Stimulated activated CD8-positive, alpha-beta memory T cell treated with anti-CD3 and anti-CD28 coated beads, Interleukin-12 subunit alpha, Interleukin-12 subunit beta, amount 100 ng/mL, for 24 hours (primary cell): ENCODE results near the gene XRCC2.
"Not testable (repeated sequence)": the region's sequence is repeated elsewhere in the genome, so short reads cannot be mapped to it uniquely, and the experiment has no call there.

Experiments
- DNase-seq: peaks from one replicate; pipeline ENCODE4 v3.0.0-alpha.2; 2020; ENCODE audit errors: extremely low read depth

Gene XRCC2

DNA sequence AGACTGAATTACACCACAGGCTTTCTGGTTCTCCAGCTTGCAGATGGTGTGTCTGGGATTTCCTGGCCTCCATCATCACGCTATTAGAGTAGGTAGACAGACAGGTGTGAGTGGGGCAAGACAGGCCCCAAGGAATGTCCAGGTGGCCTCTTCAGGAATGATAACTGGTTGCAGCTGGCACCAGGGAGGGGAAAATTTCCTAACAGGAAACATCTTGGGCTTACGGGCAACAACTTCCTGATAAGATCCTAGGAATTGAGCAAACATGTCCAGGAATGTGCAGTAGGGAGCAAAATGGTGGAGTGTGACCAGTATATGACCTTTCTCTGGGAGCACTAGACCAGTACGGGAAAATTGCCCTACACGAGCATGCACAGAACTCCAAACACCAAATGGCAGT is 11.3 kb downstream of the XRCC2 start:
- no peak for DNase-seq

DNA sequence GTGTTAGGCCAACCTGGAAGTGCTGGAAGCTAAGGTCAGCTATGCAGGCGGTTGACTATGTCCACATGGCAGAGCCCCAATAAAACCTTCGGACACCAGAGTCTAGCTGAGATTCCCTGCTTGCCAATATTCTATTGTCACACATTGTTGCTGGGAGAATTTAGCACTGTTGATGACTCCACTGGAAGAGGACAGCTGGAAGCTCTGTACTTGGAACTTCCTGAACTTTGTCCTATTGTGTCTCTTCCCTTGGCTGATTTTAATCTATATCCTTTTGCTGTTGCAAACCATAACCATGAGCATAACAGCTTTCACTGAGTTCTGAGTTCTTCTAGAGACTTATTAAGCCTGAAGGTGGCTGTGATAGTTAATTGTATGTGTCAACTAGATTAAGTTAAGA is 12.0 kb downstream of the XRCC2 start:
- no peak for DNase-seq

DNA sequence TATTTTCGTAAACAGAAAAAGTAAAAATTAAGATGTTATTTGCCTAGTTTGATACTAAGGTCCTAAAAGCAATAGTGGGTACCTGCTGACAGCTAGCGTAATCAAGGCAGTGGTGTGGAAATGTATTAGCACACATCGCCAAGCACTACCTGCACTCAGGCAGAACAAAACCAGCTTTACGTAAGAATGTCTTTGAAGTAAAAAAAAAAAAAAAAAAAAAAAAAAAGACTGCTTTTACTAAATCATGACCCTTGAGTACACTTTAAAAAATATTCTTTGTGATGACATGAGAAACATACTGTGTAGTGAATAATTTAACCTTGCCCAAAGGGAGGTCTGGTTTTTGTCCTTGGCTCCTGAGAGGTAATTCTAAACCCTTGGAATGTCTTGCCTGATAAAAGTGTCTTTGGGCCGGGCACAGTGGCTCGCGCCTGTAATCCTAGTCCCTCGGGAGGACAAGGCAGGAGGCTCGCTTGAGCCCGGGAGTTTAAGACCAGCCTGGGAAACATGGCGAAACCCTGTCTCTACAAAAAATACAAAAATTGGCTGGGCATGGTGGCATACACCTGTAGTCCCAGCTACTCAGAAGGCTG is 12.7 kb downstream of the XRCC2 start:
- no peak for DNase-seq

DNA sequence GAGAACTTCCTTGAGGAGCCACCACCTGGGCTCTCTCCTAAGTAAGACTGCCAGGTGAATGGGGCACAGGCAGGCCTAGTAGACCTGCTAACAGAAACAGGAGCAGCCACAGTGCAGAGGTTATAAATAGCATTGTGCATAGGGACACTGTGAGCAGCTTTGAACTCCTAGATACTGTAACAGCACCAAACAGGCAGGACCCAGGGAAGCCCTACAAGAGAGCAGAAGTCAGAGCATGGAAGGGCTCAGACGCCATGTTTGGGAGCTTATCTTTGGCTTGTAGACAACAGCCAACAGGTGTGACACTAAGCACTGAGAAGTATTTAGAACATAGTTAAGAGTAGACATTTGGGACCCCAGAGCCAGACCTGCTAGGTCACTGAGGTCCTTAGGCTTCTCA is 14.5 kb downstream of the XRCC2 start:
- DNase-seq: no peak

DNA sequence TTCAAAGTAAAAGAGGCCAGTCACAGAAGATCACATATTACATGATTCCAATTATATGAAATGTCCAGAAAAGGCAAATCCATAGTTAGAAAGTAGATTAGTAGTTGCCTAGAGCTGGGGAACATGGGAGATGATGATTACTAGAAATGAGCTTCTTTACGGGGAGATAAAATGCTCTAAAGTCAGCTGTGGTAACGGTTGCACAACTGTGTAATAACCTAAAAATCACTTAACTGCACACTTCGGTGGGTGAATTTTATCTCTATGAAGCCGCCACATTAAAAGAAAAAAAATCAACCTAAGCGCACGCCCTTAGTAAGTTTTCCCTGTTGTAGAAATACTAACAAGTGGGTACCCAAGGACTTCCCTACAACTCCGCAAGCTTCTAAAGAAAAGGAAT is 15.9 kb downstream of the XRCC2 start:
- DNase-seq: no peak

DNA sequence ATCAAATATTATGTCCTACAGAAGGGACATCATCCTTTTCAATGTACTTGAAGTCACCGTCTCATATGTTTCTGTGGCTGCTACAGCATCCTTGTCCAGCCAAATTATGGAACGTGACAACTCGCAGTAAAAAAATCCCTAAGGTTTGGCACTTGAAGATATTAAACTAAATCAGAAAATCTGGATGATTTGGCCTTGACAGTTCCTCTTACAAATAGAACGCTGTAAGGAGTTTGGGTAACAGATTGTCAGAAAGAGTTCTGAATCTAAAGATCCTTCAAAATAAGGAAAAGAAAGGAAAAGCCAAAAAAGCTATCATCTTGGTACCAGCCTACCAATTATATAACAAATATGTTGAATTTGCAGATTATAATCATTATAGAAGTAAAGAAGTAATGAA is 21.0 kb downstream of the XRCC2 start:
- no peak for DNase-seq

DNA sequence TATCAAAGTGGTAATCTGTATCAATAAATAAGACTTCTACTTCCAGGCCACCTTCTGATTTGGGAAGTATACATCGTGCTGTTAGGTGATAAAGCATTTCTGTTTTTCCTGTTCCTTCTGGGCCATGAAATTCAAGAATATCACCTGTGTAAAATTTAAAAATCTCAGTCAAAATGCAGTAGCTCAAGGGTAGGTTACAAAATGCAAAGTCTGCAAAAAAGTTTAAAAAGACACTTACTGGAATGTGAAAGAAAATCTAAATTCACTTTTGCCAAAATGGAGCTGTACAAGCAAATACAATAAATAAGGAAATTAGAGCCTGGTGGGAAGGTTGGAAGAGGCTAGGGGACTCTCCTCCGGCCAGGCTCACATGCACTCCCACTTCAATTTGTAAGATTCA is 26.7 kb downstream of the XRCC2 start:
- DNase-seq: no peak

DNA sequence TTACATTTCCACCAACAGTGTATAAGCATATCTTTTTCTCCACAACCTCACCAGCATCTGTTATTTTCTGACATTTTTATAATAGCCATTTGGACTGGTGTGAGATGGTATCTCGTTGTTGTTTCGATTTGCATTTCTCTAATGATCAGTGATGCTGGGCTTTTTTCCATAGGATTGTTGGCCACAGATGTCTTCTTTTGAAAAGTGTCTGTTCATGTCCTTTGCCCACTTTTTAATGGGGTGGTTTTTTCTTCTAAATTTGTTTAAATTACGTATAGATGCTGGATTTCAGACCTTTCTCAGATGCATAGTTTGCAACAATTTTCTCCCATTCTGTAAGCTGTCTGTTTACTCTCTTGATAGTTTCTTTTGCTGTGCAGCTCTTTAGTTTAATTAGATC is 28.9 kb downstream of the XRCC2 start:
- no peak for DNase-seq

DNA sequence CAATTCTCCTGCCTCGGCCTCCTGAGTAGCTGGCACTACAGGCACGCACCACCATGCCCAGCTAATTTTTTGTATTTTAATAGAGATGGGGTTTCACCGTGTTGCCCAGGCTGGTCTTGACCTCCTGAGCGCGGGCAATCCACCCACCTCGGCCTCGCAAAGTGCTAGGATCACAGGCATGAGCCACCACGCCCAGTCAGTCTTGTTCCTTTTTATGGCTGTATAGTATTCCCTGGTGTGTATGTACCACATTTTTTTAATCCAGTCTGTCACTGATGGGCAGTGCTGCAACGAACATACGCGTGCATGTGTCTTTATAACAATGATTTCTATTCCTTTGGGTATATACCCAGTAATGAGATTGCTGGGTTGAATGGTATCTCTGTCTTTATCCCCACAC is 29.4 kb downstream of the XRCC2 start:
- not testable (repeated sequence) for DNase-seq

DNA sequence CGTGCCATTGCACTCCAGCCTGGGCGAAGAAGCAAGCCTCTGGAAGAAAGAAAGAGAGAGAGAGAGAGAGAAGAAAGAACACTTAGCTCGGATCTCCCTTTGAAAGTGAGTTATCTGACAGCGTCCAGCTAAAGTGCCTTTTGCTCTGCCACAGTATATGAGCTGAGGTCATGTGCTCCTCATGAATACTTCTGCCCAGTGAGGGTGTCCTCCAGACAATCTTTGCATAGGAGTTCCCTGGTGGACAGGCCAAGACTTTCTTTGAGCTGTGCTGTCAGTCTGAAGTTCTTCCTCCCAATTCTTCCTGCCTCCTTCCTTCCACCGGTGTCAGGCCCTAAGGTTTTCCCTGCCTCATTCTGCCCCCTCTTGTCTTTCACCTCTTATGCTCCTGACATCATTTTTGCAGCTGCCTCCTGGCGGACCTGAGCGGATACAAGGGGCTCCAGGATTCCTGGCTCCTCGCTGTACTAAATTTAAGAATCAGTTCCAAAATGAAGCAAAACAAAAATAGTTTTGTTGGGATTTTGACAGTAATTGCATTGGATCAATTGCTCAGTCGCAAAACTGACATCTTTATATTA is 31.9 kb downstream of the XRCC2 start:
- no peak for DNase-seq

DNA sequence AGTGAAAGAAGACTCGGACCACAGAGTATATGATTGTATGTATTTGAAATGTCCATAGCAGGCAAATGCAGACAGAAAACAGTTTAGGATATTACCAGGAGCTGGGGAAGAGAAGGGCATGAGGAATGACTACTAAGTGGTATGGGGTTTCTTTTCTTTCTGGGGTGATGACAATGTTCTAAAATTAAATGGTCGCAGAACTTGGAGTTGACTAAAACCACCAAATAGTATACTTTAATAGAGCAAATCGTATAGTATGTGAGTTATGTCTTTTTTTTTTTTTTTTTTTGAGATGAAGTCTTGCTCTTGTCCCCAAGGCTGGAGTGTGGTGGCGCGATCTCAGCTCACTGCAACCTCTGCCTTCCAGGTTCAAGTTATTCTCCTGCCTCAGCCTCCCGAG is 34.6 kb downstream of the XRCC2 start:
- no peak for DNase-seq

DNA sequence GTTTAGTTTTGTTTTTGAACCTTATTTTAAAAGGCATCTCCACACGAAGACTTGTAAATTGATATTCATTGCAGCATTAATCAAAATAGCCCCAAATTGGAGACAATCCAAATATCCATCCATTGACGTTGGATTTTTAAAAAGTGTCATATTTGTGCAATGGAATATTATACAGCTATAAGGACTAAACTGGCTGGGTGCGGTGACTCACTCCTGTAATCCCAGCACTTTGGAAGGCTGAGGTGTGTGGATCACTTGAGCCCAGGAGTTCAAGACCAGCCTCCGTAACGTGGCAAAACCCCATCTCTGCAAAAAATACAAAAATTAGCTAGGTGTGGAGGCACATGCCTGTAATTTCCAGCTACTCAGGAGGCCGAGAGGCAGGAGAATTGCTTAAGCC is 35.1 kb downstream of the XRCC2 start:
- no peak for DNase-seq

DNA sequence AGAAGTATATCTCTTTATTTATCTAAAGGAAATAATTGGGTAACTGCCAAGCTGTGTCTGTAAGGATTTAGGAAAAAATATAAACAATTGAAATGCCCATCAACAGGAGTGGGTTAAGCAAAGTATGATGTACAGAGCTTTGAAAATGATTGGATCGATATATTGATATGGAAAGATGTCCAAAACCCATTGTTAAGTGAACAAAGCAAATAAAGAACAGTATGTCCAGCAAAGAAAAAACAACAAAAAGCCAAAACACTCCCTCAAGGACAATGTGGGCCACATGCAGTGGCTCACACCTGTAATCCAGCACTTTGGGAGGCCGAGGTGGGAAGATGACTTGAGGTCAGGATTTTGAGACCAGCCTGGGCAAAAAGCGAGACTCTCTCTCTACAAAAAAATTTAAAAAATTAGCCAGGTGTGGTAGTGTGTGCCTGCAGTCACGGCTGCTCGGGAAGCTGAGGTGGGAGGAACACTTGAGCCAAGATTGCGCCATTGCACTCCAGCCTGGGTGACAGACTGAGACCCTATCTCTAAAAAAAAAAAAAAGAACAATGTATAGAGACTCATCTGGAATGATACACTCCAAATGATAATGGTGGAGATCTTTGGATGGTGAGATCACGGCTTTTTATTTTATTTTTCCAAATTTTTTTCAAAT is 37.9 kb downstream of the XRCC2 start:
- DNase-seq: no peak

DNA sequence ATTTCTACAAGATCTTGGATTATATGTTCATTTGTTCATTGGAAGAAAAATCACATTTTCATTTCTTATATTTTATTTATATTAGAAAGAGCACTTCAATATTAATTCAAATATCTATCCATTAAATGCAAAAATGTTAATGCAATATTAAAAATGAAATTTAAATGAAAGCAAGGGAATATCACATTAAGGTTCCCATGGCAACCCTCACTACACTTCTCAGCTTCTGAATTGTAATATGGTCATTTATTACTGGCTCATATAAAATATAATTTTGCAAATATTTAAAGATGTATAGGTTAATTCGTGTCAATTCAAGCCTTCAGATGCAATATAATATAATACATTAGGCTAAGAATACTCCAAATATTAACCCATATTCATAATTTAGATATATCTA is 38.8 kb downstream of the XRCC2 start:
- DNase-seq: no peak

DNA sequence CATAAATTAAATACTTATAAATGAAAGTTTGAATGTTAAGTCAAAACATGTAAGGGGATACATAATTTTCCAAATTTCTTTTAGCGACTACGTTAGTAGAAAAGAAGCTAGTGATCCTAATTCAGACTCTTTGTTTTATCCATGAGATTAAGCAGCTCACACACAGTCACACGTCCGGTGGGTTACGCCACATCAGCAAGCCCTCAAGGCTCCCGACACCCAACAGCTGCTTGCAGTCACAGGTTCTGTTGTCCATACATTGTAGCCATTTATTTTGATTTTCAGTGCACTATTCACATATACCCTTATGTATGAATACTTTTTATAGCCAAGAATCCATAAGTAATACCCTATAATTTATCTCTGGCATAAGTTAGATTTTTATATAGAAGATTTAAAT is 39.5 kb downstream of the XRCC2 start:
- no peak for DNase-seq

DNA sequence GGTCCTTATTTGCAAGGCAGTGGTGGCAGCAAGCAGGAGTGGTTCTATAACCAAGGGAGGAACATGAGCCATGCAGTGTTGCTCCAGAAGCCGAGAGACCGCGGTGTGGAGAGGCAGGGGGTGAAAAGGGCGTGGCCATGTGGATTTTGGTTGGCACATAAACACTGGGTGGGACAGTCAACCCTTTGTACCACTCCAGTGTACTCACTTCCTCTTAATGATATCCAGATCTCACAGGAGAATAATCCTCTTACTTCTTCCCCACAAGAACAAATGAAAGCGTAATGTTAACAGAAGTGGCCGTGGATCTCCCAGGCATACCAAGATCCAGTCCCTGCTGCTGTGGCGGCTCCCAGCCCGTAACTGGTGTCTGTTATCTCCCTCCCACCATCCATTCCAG is 42.4 kb downstream of the XRCC2 start:
- no peak for DNase-seq

DNA sequence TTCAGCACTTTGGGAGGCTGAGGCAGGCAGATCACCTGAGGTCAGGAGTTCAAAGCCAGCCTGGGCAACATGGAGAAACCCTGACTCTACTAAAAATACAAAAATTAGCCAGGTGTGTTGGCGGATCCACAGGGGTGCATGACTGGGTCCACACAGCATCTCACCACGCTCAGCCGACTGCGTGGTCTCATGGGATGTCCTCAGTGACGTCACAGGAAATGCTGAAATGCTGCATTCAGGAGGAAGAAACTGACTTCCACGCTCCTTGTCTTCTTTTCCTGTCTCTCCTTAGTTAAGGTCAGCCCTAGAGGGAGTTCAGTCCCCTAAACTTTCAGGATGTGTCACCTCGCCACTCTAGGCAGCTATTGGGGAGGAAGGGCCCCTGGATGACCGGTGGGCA is 42.9 kb downstream of the XRCC2 start:
- DNase-seq: no peak

DNA sequence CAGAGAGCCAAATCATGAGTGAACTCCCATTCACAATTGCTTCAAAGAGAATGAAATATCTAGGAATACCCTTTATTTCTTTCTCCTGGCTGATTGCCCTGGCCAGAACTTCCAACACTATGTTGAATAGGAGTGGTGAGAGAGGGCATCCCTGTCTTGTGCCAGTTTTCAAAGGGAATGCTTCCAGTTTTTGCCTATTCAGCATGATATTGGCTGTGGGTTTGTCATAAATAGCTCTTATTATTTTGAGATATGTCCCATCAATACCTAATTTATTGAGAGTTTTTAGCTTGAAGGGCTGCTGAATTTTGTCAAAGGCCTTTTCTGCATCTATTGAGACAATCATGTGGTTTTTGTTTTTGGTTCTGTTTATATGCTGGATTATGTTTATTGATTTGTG is 47.2 kb downstream of the XRCC2 start:
- DNase-seq: not testable (repeated sequence)

DNA sequence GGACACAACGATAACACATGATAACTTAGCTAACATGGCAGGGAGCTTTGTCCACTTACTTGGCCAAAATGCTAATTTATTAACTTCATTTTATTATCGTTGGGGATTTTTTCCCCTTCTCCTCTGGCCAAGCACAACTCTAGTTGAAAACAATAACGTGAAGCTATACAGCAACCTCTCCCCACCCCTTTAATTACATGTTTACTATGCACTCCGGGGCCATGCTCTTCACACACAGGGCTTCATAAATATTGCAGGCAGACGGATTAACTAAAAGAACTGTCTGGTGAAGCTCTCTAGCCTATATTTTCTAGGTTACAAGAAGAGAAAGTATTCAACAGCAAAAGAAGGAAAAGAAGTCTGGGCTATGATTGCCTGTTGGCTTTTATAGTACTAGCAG is 51.7 kb downstream of the XRCC2 start:
- no peak for DNase-seq

DNA sequence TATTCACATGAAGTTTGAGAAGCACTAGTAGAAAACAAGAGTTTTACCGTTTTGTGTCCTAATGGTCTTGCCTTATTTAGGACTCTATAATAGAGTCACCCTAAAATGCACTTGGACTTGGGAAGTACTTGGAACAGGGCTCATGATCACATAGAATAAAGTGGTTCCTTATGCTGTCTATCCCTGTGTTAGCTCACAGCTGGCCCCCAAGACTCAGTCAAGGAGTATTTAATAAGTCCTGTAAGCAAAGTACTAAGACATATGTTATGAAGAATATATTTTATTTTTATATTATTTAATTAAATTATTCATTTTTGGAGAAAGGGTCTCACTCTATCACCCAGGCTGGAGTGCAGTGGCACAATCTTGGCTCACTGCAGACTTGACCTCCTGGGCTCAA is 54.5 kb downstream of the XRCC2 start:
- DNase-seq: no peak

DNA sequence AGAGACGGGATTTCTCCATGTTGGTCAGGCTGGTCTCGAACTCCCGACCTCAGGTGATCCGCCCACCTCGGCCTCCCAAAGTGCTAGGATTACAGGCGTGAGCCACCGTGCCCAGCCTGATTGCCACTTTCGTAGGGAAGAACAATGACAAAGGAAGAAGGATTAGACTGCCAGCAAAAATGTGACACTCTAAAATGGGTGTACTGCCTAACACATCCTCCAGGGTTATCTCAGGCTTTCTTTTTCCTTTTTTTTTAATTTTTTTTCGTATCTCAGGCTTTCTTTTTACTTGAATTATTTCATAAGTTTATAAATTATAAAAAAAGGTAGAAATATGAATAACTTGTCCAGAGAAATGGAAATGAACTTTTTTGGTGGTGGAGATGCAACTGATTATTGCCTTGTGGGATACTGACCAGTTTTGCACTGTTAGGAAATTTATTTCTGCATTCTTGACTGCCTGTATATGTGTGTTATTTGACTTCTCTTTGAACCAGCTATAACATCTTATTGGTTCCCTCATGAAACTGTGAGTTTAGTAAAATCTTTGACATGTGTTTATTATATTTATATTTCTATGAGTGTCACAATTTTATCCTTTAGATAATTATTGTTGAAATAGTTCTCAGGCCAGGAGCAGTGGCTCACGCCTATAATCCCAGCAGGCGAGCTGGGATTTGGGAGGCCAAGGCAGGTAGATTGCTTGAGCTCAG is 56.8 kb downstream of the XRCC2 start:
- DNase-seq: no peak

DNA sequence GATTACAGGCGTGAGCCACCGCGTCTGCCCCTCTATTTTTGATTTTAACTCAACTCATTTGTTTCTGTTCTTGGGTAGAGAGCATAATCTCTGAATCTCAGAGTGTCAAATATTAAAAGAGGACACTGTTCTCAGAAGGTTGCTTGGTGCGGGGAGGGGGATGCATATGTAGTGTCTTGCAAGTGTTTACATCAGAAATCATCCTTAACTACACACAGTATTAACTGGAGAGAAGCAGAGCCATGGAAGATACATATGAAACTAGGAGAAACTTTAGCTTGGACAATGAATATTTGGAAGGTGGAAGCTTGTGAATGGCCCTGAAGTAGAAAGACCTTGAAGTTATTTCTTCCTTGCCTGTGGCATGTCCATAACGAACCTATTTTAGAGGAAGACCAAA is 57.5 kb downstream of the XRCC2 start:
- DNase-seq: no peak

DNA sequence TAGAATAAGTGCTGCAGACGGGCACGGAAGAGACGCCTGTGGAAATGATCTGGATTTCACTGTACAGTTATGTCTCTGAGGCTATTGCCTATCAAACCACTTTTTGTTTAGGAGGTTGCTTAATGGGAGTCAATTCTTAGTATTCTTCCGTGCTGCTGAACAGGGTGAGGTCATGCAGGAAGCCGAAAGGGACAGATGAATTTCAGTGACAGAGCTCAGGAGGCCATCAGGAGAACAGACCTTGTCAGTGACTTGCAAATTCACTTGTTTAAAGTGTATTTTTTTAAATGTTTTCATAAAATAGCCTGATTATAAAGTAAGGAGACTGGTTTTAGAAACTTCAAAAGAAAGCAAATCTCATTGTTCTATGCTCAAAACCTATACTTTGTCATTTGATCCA is 58.9 kb downstream of the XRCC2 start:
- DNase-seq: no peak
